HG03460 (cell line): Measurements from ENCODE around the gene QPRT.
"Not testable (repeated sequence)": the region's sequence is repeated elsewhere in the genome, so short reads cannot be mapped to it uniquely, and the experiment has no call there.

Experiments
- ATAC-seq: cut with Tn5 transposase; IDR thresholded peaks from one replicate; pipeline ENCODE4 v1.9.1; 2021; ENCODE audit not compliant: unreplicated experiment

Gene QPRT

DNA sequence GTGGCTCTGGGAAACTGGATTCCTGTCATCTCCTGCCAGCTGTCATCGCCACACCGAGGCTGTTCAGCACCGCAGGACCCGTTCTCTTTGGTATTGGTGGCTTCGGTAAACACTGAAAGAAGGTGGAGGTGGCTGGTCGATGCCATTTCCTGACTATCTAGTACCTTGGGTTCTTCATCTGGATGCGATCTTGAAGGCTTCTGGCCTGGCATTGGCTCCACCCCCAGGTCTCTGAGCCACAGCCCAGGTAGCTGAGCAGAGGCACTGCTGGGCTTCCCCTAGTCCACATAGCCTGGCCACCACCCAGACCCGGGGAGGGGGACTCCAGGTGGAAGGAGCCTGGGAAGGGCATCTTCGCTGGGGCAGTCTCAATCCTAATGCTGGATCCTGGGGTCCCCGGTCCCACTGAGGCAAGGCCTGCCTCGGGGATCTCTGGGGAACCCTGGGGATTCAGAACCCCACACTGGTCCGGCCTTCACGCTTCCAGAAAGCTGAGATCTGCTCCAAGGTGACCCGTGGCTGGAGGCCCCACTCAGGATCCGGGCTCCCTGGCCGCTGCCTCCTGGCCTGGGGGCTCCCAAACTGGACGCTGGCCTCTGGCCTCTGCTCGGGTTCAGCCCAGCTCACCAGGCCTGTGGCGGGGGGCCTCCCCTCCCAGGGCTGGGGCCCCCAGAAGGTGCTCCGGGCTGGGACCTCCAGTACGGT, 65.0 kb downstream of the QPRT start:
- no peak for ATAC-seq

DNA sequence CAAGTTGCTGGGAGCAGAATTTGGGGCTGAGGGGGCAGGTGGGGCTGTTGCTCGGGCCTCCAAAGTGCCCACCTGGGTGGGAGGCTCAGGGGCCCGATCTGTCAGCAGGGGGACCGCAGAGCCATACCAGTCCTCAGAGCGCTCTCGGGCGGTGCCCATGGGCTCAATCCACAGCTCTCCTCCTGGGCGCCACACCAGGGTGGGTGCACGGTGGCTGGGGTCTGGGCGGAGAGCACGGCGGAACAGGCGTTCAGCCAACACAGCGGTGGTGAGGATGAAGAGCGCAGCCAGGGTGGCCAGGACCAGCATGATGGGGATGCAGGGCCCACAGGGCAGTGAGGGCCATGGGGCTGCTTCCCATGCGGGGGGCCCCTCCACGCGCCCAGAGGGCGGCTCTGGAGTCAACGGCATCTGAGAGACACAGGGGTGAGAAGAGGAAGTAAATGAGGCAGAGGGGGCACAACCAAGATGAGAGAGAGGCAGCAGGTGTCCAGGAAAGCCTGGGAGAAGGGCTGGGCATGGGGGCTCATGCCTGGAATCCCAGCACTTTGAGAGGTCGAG, 65.6 kb downstream of the QPRT start:
- no peak for ATAC-seq

DNA sequence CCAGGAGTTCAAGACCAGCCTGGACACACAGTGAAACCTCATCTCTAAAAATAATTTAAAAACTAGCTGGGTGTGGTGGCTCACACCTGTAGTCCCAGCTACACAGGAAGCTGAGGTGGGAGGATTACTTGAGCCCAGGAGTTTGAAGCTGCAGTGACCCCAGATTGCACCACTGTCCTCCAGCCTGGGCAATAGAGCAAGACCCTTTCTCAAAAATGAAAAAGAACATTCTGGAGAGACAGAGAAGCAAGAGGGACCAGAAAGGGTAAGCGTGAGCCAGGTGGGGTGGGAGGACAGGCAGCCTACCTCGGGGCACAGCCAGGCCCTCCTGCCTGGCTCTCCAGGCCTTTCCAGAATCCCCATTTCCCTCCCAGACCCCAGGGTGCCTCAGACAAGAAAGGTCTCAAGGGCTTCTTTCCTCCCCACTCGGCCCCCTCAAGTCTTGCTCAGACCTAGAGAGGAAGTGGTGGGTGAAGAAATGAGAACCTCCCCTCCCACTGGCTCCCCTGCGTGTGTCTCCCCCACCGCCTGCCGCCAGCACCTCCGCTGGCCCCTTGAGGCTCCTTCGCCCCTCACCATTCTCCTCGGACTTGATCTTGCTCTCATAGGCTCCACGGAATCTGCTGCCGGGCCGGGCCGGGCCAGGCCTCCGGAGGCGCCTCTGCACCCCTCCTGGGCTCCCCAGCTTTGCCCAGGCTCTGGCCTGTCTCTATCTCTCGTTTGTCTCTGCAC, 66.3 kb downstream of the QPRT start:
- ATAC-seq: peak; percentile 44

DNA sequence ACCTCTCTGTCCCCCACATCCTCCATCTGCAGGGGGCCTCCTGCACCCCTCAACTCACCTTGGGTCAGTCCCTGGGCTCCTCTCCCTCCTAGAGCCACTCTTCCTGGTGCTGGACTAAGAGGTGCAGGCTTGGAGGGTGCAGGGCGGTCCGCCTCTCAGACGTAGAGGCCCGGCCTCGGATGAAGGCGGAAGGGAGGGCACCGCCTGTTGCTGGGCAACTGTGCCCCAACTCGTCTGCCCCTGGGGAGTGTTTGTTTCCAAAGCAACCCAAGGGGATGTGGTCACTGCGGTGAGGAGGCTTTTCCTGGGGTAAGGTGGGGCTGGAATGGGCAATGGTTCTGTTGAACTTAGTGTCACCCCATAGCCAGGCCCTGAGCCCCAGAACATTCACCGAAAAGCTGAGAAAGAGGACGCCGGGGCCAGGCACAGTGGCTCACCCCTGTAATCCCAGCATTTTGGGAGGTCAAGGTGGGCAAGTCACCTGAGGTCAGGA, 66.9 kb downstream of the QPRT start, which contains the start of gene C16orf54:
TSS of gene C16orf54 (minus strand) at position 138 of the 493 bp plus-strand sequence. CDS start 1,039 bp downstream, outside the sequence.
- peak; percentile 78 for ATAC-seq

DNA sequence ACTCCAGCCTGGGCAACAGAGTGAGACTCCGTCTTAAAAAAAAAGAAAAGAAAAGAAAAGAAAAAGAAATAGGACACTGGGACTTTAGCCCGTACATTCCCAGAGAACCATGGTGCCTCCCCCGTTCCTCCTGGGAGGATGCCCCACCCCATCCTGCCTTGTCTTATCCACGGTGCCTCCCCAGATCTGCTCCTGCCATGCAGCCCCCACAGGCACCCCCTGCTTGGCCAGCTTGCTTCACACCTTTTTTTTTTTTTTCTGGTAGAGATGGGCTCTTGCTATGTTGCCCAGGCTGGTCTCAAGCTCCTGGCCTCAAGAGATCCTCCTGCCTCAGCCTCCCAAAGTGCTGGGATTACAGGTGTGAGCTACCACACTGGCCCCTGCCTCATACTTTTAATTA, 67.5 kb downstream of the QPRT start:
- ATAC-seq: not testable (repeated sequence)
